ENCODE results near the gene CYP2R1. TPM values are rescaled to one million over a fixed set of nuclear protein-coding genes. Genes with fewer than 3 reads are reported as not detected.

The CYP2R1 gene
- total and polyA plus RNA-seq, 10 of the 15 experiments (the other 5 are each of a cell fraction or from before 2014, with no cell fraction given) = 0.52 to 10.3 (median 6.3) TPM

GRCh38 chr11:14842002-14842401 lies 50.0 kb downstream of the CYP2R1 start:
- TF ChIP-seq POU2F2 (IDR thresholded peaks at IDR 0.05; ENCODE audit: borderline replicate concordance, low read depth, low read length) (no peak), DPF2 (IDR thresholded peaks at IDR 0.05) (no peak), POLR2AphosphoS5 (IDR thresholded peaks at IDR 0.05; ENCODE audit: low read length) (no peak), PKNOX1 (IDR thresholded peaks at IDR 0.05) (no peak), RFX5 (IDR thresholded peaks at IDR 0.05; ENCODE audit: low read depth, low read length) (no peak), EP300 (IDR thresholded peaks at IDR 0.05; ENCODE audit: borderline replicate concordance in 1 of 2, control insufficient read depth in 1 of 2, low read depth in 2 of 2, low read length in 2 of 2) (no peak), TAF1 (IDR thresholded peaks at IDR 0.05; ENCODE audit: borderline replicate concordance, low read depth, low read length) (no peak), ELK1 (IDR thresholded peaks at IDR 0.05; ENCODE audit: low read depth, low read length) (no peak), EED (IDR thresholded peaks at IDR 0.05; ENCODE audit: low read depth) (no peak), CBFB (IDR thresholded peaks at IDR 0.05; ENCODE audit: low read depth) (no peak), SREBF2 (IDR thresholded peaks at IDR 0.05; ENCODE audit: low read length) (no peak), RAD21 (IDR thresholded peaks at IDR 0.05; ENCODE audit: insufficient read depth, low read depth, low read length) (no peak), ATF7 (IDR thresholded peaks at IDR 0.05; ENCODE audit: low read depth) (no peak), MTA3 (IDR thresholded peaks at IDR 0.05; ENCODE audit: borderline replicate concordance, low read length) (no peak)
- TF ChIP-seq, protein P1, sequence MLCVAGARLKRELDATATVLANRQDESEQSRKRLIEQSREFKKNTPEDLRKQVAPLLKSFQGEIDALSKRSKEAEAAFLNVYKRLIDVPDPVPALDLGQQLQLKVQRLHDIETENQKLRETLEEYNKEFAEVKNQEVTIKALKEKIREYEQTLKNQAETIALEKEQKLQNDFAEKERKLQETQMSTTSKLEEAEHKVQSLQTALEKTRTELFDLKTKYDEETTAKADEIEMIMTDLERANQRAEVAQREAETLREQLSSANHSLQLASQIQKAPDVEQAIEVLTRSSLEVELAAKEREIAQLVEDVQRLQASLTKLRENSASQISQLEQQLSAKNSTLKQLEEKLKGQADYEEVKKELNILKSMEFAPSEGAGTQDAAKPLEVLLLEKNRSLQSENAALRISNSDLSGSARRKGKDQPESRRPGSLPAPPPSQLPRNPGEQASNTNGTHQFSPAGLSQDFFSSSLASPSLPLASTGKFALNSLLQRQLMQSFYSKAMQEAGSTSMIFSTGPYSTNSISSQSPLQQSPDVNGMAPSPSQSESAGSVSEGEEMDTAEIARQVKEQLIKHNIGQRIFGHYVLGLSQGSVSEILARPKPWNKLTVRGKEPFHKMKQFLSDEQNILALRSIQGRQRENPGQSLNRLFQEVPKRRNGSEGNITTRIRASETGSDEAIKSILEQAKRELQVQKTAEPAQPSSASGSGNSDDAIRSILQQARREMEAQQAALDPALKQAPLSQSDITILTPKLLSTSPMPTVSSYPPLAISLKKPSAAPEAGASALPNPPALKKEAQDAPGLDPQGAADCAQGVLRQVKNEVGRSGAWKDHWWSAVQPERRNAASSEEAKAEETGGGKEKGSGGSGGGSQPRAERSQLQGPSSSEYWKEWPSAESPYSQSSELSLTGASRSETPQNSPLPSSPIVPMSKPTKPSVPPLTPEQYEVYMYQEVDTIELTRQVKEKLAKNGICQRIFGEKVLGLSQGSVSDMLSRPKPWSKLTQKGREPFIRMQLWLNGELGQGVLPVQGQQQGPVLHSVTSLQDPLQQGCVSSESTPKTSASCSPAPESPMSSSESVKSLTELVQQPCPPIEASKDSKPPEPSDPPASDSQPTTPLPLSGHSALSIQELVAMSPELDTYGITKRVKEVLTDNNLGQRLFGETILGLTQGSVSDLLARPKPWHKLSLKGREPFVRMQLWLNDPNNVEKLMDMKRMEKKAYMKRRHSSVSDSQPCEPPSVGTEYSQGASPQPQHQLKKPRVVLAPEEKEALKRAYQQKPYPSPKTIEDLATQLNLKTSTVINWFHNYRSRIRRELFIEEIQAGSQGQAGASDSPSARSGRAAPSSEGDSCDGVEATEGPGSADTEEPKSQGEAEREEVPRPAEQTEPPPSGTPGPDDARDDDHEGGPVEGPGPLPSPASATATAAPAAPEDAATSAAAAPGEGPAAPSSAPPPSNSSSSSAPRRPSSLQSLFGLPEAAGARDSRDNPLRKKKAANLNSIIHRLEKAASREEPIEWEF (IDR thresholded peaks at IDR 0.05; ENCODE audit: insufficient replicate concordance, low read depth, low read length) = no peak
- TF ChIP-seq, protein P2, sequence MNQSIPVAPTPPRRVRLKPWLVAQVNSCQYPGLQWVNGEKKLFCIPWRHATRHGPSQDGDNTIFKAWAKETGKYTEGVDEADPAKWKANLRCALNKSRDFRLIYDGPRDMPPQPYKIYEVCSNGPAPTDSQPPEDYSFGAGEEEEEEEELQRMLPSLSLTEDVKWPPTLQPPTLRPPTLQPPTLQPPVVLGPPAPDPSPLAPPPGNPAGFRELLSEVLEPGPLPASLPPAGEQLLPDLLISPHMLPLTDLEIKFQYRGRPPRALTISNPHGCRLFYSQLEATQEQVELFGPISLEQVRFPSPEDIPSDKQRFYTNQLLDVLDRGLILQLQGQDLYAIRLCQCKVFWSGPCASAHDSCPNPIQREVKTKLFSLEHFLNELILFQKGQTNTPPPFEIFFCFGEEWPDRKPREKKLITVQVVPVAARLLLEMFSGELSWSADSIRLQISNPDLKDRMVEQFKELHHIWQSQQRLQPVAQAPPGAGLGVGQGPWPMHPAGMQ (IDR thresholded peaks at IDR 0.05; ENCODE audit: borderline replicate concordance) = no peak
- POLR2A ChIA-PET = no interaction called here
- SMC1A ChIA-PET (ENCODE audit: uncharacterized antibody, unreplicated experiment) = no interaction called here
- ATAC-seq = no peak
- DNase-seq (ENCODE audit: low read depth, low spot score) = no peak
- H3K9me3 ChIP-seq (replicated peaks; ENCODE audit: control insufficient read depth, insufficient read depth, low read length) = no peaks in the 10 kb centered on the region
- H3K27me3 ChIP-seq (replicated peaks in 1 of 2; ENCODE audit: control insufficient read depth in 2 of 2, insufficient read depth in 2 of 2, low read length in 1 of 2) = no peaks in the 10 kb centered on the region
- H3K4me3 ChIP-seq = no peak overlapping the region
- in situ Hi-C loops (cut with MboI) = no loop called here
- no peaks in the 10 kb centered on the region for H4K20me1 ChIP-seq (ENCODE audit: control insufficient read depth, insufficient read depth)
- H3K4me1 ChIP-seq (ENCODE audit: control insufficient read depth, insufficient read depth, low read length) = no peaks in the 10 kb centered on the region
- WGBS (ENCODE audit: insufficient coverage, insufficient replicate concordance, low lambda C conversion rate, missing lambda C conversion rate) = 31% methylated on average over 3 of the region's 3 CpGs
- H3K79me2 ChIP-seq (ENCODE audit: control insufficient read depth, insufficient read depth, low read length) = no peaks in the 10 kb centered on the region
- H3K36me3 ChIP-seq (ENCODE audit: control insufficient read depth in 2 of 2, insufficient read depth in 2 of 2, low read length in 1 of 2) = no peaks in the 10 kb centered on the region
- H3K27ac ChIP-seq (ENCODE audit: control insufficient read depth, insufficient read depth) = no peak overlapping the region
- no peak overlapping the region for H3K4me2 ChIP-seq (ENCODE audit: control insufficient read depth, insufficient read depth)
- H2AFZ ChIP-seq (ENCODE audit: control insufficient read depth, low read depth, low read length) = no peak overlapping the region
- BruUV-seq (replicated peaks) = no TSS peak
- intact Hi-C loops (cut with micrococcal nuclease; ENCODE audit: unreplicated experiment) = no loop called here
- CTCF ChIA-PET = no interaction called here
- FAIRE-seq = no peak
- RAD21 ChIA-PET (ENCODE audit: unreplicated experiment) = no interaction called here
- no peak overlapping the region for H3K9ac ChIP-seq (ENCODE audit: control insufficient read depth, insufficient read depth, low read length)

Data from GM12878 (cell line).